Measurements from ENCODE around the gene LRIG1.

Gene LRIG1

GRCh38 chr3:66338927-66339326 lies 161.9 kb downstream of the LRIG1 start:
- DNase-seq = no peak

- no peak for DNase-seq
These were observed 164.5 kb downstream of the LRIG1 start for GRCh38 chr3:66336333-66336766.

- DNase-seq = no peak
These were observed 165.2 kb downstream of the LRIG1 start for GRCh38 chr3:66335671-66336070.
